CD14-positive monocyte (primary cell): ENCODE measurements around the gene TNIK. TPM values are rescaled to one million over a fixed set of nuclear protein-coding genes. Genes with fewer than 3 reads are reported as not detected.

Source experiments
- DNase-seq, 3 donors: peaks; one replicate each; pipeline ENCODE4 v3.0.0-alpha.2; 2011 to 2022
- H2AFZ ChIP-seq: 2 replicates; pipeline ENCODE4 v1.6.0; 2012; ENCODE audit warnings: mild to moderate bottlenecking, low read depth, low read length, inconsistent platforms; ENCODE audit not compliant: insufficient read depth, poor library complexity, severe bottlenecking
- H3K27ac ChIP-seq, 2 donors: 1 replicate in 1 of 2; 2 replicates in 1 of 2; pipeline ENCODE4 v1.5.1; 2012 to 2013; ENCODE audit warnings: low read length in 2 of 2, control low read depth in 1 of 2, inconsistent platforms in 1 of 2, low read depth in 1 of 2, mild to moderate bottlenecking in 1 of 2
- H3K27me3 ChIP-seq, 2 donors: one replicate each; pipeline versions ENCODE4 v1.6.0 to v1.6.1; 2011 to 2013; ENCODE audit warnings: low read length in 2 of 2; ENCODE audit not compliant: control insufficient read depth in 2 of 2, insufficient read depth in 2 of 2
- H3K36me3 ChIP-seq, 2 donors: replicated peaks in 1 of 2; 1 replicate in 1 of 2; 2 replicates in 1 of 2; pipeline versions ENCODE4 v1.5.1 to v1.6.1; 2012 to 2013; ENCODE audit warnings: low read length in 2 of 2, control low read depth in 1 of 2, inconsistent platforms in 1 of 2, mild to moderate bottlenecking in 1 of 2; ENCODE audit not compliant: insufficient read depth in 2 of 2, control insufficient read depth in 1 of 2
- H3K4me1 ChIP-seq, 2 donors: 1 replicate in 1 of 2; 2 replicates in 1 of 2; pipeline versions ENCODE4 v1.5.1 to v1.6.1; 2012 to 2013; ENCODE audit warnings: low read length in 2 of 2, control low read depth in 1 of 2, inconsistent platforms in 1 of 2, mild to moderate bottlenecking in 1 of 2, moderate library complexity in 1 of 2; ENCODE audit not compliant: insufficient read depth in 2 of 2, control insufficient read depth in 1 of 2
- H3K4me2 ChIP-seq: replicated peaks from 2 replicates; pipeline ENCODE3; 2012; ENCODE audit warnings: low read length, moderate library complexity, mild to moderate bottlenecking; ENCODE audit not compliant: poor library complexity, severe bottlenecking; ENCODE audit errors: extremely low read depth
- H3K4me3 ChIP-seq, 3 experiments: fragments of 200-600 bp in 1 of 3; sonication (generic) in 1 of 3; replicated peaks in 1 of 3; 1 replicate in 2 of 3; 2 replicates in 1 of 3; pipeline ENCODE4 v1.5.1; 2011 to 2013; ENCODE audit warnings: low read length in 3 of 3, mild to moderate bottlenecking in 3 of 3, control low read depth in 2 of 3, low read depth in 2 of 3, inconsistent platforms in 1 of 3, moderate library complexity in 1 of 3
- H3K79me2 ChIP-seq: 2 replicates; pipeline ENCODE4 v1.6.0; 2012; ENCODE audit warnings: mild to moderate bottlenecking, control low read depth, inconsistent platforms, low read length, moderate library complexity; ENCODE audit not compliant: insufficient read depth
- H3K9ac ChIP-seq: 2 replicates; pipeline ENCODE4 v1.6.0; 2017; ENCODE audit warnings: low read length, mild to moderate bottlenecking; ENCODE audit not compliant: insufficient read depth, poor library complexity, severe bottlenecking
- H3K9me3 ChIP-seq, 2 donors: replicated peaks in 1 of 2; 1 replicate in 1 of 2; 2 replicates in 1 of 2; pipeline versions ENCODE4 v1.5.1 to v1.6.1; 2012 to 2013; ENCODE audit warnings: low read length in 2 of 2, control low read depth in 1 of 2; ENCODE audit not compliant: control insufficient read depth in 1 of 2, insufficient read depth in 1 of 2
- H4K20me1 ChIP-seq: 2 replicates; pipeline ENCODE4 v1.6.0; 2012; ENCODE audit warnings: mild to moderate bottlenecking, low read length, control low read depth, moderate library complexity; ENCODE audit not compliant: insufficient read depth
- H3K27ac Mint-ChIP-seq, 7 donors: one replicate each; pipeline ENCODE4 v1.8.0; 2020; ENCODE audit warnings: mild to moderate bottlenecking in 7 of 7, mixed read lengths in 7 of 7, moderate library complexity in 6 of 7, inconsistent platforms in 2 of 7
- H3K27me3 Mint-ChIP-seq, 3 donors: one replicate each; pipeline ENCODE4 v1.8.0; 2021 to 2022; ENCODE audit warnings: low read depth in 3 of 3, mild to moderate bottlenecking in 3 of 3, mixed read lengths in 3 of 3, moderate library complexity in 3 of 3, inconsistent platforms in 1 of 3
- H3K36me3 Mint-ChIP-seq, 2 donors: one replicate each; pipeline ENCODE4 v1.8.0; 2020; ENCODE audit warnings: mixed read lengths in 2 of 2, inconsistent platforms in 1 of 2, mild to moderate bottlenecking in 1 of 2
- H3K4me1 Mint-ChIP-seq: one replicate; pipeline ENCODE4 v1.8.0; 2020; ENCODE audit warnings: mild to moderate bottlenecking, mixed read lengths
- H3K4me3 Mint-ChIP-seq, 2 donors: one replicate each; pipeline ENCODE4 v1.8.0; 2020; ENCODE audit warnings: mild to moderate bottlenecking in 2 of 2, mixed read lengths in 2 of 2, moderate library complexity in 1 of 2
- H3K9me3 Mint-ChIP-seq, 7 donors: one replicate each; pipeline ENCODE4 v1.8.0; 2020 to 2022; ENCODE audit warnings: mixed read lengths in 7 of 7, mild to moderate bottlenecking in 6 of 7, moderate library complexity in 6 of 7, inconsistent platforms in 2 of 7
- CTCF ChIP-seq: fragments of 200-600 bp; IDR thresholded peaks from one replicate; pipeline ENCODE4 v1.8.0; 2022; ENCODE audit warnings: antibody characterized with exemption, mild to moderate bottlenecking
- WGBS: methylation state at CpG from one replicate; pipeline ENCODE4 v1.1.5; 2013; ENCODE audit warnings: missing lambda C conversion rate; ENCODE audit not compliant: insufficient coverage; 5-methylcytosine and 5-hydroxymethylcytosine counted together
- intact Hi-C, 2 donors: fragments of 100-400 bp; cut with micrococcal nuclease; formaldehyde crosslinking; loops; one replicate each; pipeline versions ENCODE4 v1.15.0 to v1.15.1; 2023
- polyA plus RNA-seq, 3 donors: library from polyadenylated mRNA; depleted of rRNA in 1 of 3; unstranded in 2 of 3; stranded (reverse) in 1 of 3; fragments of 300-500 nt in 2 of 3; fragments of >200 nt in 1 of 3; fragmentation: Illumina TruSeq in 2 of 3; gene quantifications; 1 replicate in 2 of 3; 2 replicates in 1 of 3; pipeline ENCODE4 v1.2.3, GENCODE V29; 2012 to 2021

TNIK gene
- polyA plus RNA-seq, 3 donors, result 0.36 to 1.8 (median 0.75) TPM

- H3K4me1 Mint-ChIP-seq, result peaks cover 7% of the 10 kb centered on the region
- no peaks in the 10 kb centered on the region for H3K9me3 Mint-ChIP-seq
- no peaks in the 10 kb centered on the region for H3K79me2 ChIP-seq
- no peak overlapping the region for H3K4me2 ChIP-seq
- H3K36me3 Mint-ChIP-seq, result no peaks in the 10 kb centered on the region
- H3K4me1 ChIP-seq, result peaks cover 28 to 31% of the 10 kb centered on the region in 2 donors
- no peak for DNase-seq
- H4K20me1 ChIP-seq, result no peaks in the 10 kb centered on the region
- no peaks in the 10 kb centered on the region for H3K27me3 Mint-ChIP-seq
- WGBS, result no CpG with 5 or more reads among the region's 1 CpG
- no peak for TF ChIP-seq CTCF
- no peak overlapping the region for H3K4me3 Mint-ChIP-seq
- no peaks in the 10 kb centered on the region for H3K27me3 ChIP-seq
- no peak overlapping the region for H3K9ac ChIP-seq
- H3K27ac Mint-ChIP-seq, result no peak overlapping the region
- H3K27ac ChIP-seq, result no peak overlapping the region
- H2AFZ ChIP-seq, result no peak overlapping the region
- intact Hi-C loops, result no loop called here
- H3K4me3 ChIP-seq, result no peak overlapping the region
- H3K9me3 ChIP-seq, result no peaks in the 10 kb centered on the region
- H3K36me3 ChIP-seq, result no peaks in the 10 kb centered on the region
Measured at GRCh38 chr3:171379281-171379680, 80.9 kb downstream of the TNIK start.

- Histone ChIP-seq H3K9ac (no peak overlapping the region), H3K79me2 (no peaks in the 10 kb centered on the region), H3K4me2 (no peak overlapping the region), H3K36me3 (no peaks in the 10 kb centered on the region), H3K27ac (no peak overlapping the region), H4K20me1 (no peaks in the 10 kb centered on the region), H3K27me3 (no peaks in the 10 kb centered on the region), H3K9me3 (no peaks in the 10 kb centered on the region), H3K4me3 (no peak overlapping the region), H3K4me1 (peaks cover 30 to 31% of the 10 kb centered on the region in 2 donors), H2AFZ (no peak overlapping the region)
- no peak overlapping the region for H3K4me3 Mint-ChIP-seq
- H3K27ac Mint-ChIP-seq, result no peak overlapping the region
- no peaks in the 10 kb centered on the region for H3K27me3 Mint-ChIP-seq
- no CpG with 5 or more reads among the region's 5 CpGs for WGBS
- H3K36me3 Mint-ChIP-seq, result no peaks in the 10 kb centered on the region
- no peak for TF ChIP-seq CTCF
- DNase-seq, result no peak
- intact Hi-C loops, result no loop called here
- peaks cover 7% of the 10 kb centered on the region for H3K4me1 Mint-ChIP-seq
- no peaks in the 10 kb centered on the region for H3K9me3 Mint-ChIP-seq
Measured at GRCh38 chr3:171378586-171378985, 81.6 kb downstream of the TNIK start.
